HepG2 (cell line): ENCODE results near the gene SLC43A1. TPM values are rescaled to one million over a fixed set of nuclear protein-coding genes. Genes with fewer than 3 reads are reported as not detected.

Experiments used
- DNMT3B ChIP-seq: conservative IDR thresholded peaks from 2 replicates; pipeline ENCODE4 v1.6.1; 2016; ENCODE audit warnings: missing biosample characterization, control low read depth
- EEA1 ChIP-seq: sonication (generic); formaldehyde crosslinking; IDR thresholded peaks from 2 replicates; pipeline ENCODE4 v1.5.1; 2020; ENCODE audit warnings: mild to moderate bottlenecking, missing genetic modification reagents, borderline replicate concordance
- GATAD1 ChIP-seq: IDR thresholded peaks from 2 replicates; pipeline ENCODE4 v1.6.1; 2016; ENCODE audit warnings: missing genetic modification reagents, missing compliant biosample characterization
- GATAD2A ChIP-seq: IDR thresholded peaks from 2 replicates; pipeline ENCODE4 v1.6.1; 2016
- HNRNPH1 ChIP-seq: fragments of 200-400 bp; formaldehyde crosslinking; optimal IDR thresholded peaks from 2 replicates; pipeline ENCODE3; 2017; ENCODE audit warnings: mild to moderate bottlenecking, low read depth, low read length
- HNRNPL ChIP-seq: fragments of 200-400 bp; formaldehyde crosslinking; IDR thresholded peaks from 2 replicates; pipeline ENCODE4 v1.6.1; 2017; ENCODE audit warnings: mild to moderate bottlenecking, low read depth, low read length
- LCORL ChIP-seq, 2 experiments: fragments of 450-650 bp in 1 of 2; sonication (generic) in 1 of 2; formaldehyde crosslinking in 1 of 2; IDR thresholded peaks; 2 replicates each; pipeline versions ENCODE4 v1.5.0 to v1.6.1; 2017 to 2020; ENCODE audit warnings: antibody characterized with exemption in 1 of 2, missing genetic modification reagents in 1 of 2
- PAWR ChIP-seq: sonication (generic); formaldehyde crosslinking; IDR thresholded peaks from 2 replicates; pipeline ENCODE4 v1.4.0; 2020; ENCODE audit warnings: missing genetic modification reagents, mild to moderate bottlenecking, borderline replicate concordance
- RAD21 ChIP-seq: fragments of 450-650 bp; formaldehyde crosslinking; IDR thresholded peaks from 2 replicates; pipeline ENCODE4 v1.5.0; 2020; ENCODE audit warnings: mild to moderate bottlenecking
- SIX1 ChIP-seq: sonication (generic); formaldehyde crosslinking; IDR thresholded peaks from 2 replicates; pipeline ENCODE4 v1.4.0; 2020; ENCODE audit warnings: missing genetic modification reagents, borderline replicate concordance
- SMAD9 ChIP-seq: sonication (generic); formaldehyde crosslinking; IDR thresholded peaks from 2 replicates; pipeline ENCODE4 v1.5.1; 2020; ENCODE audit warnings: mild to moderate bottlenecking, missing genetic modification reagents
- YEATS4 ChIP-seq: sonication (generic); formaldehyde crosslinking; IDR thresholded peaks from 2 replicates; pipeline ENCODE4 v1.4.0; 2020; ENCODE audit warnings: missing genetic modification reagents, borderline replicate concordance
- ZBTB7B ChIP-seq: sonication (generic); formaldehyde crosslinking; IDR thresholded peaks from 2 replicates; pipeline ENCODE4 v1.4.0; 2020; ENCODE audit warnings: missing genetic modification reagents
- ZFX ChIP-seq: sonication (generic); formaldehyde crosslinking; IDR thresholded peaks from 2 replicates; pipeline ENCODE4 v1.4.0; 2020; ENCODE audit warnings: mild to moderate bottlenecking, low read depth, missing genetic modification reagents, moderate library complexity
- ZNF317 ChIP-seq: sonication (generic); formaldehyde crosslinking; IDR thresholded peaks from 2 replicates; pipeline ENCODE4 v1.5.0; 2020; ENCODE audit warnings: mild to moderate bottlenecking, missing genetic modification reagents
- ZNF407 ChIP-seq: sonication (generic); formaldehyde crosslinking; IDR thresholded peaks from one replicate; pipeline ENCODE4 v1.5.1; 2020; ENCODE audit warnings: mild to moderate bottlenecking, missing genetic modification reagents; ENCODE audit errors: not compliant biosample characterization
- ZNF652 ChIP-seq: IDR thresholded peaks from 2 replicates; pipeline ENCODE4 v1.6.1; 2016; ENCODE audit warnings: low read depth, borderline replicate concordance
- polyA plus RNA-seq, 8 experiments: library from polyadenylated mRNA; depleted of rRNA in 3 of 8; stranded (reverse) in 7 of 8; unstranded in 1 of 8; fragments of >200 nt; fragmentation: Illumina TruSeq in 4 of 8; extraction: Trizol in 4 of 8; gene quantifications; 2 replicates each; pipeline versions ENCODE4 v1.2.1 to v1.2.3, GENCODE V29; 2011 to 2016; ENCODE audit warnings: low read depth in 4 of 8, missing spikeins in 1 of 8, mixed read lengths in 1 of 8; ENCODE audit not compliant: insufficient read depth in 1 of 8
- total RNA-seq, 5 experiments: library from RNA; depleted of rRNA; stranded (reverse); fragments of >200 nt; fragmentation: Illumina TruSeq; extraction: Trizol; gene quantifications; 2 replicates each; pipeline ENCODE4 v1.2.3, GENCODE V29; 2016; ENCODE audit warnings: low read depth in 1 of 5
- TF ChIP-seq, protein P1 (sequence below): sonication (generic); formaldehyde crosslinking; IDR thresholded peaks from 2 replicates; pipeline ENCODE4 v1.5.0; 2020; ENCODE audit warnings: mild to moderate bottlenecking, low read depth, missing genetic modification reagents, borderline replicate concordance
- TF ChIP-seq, protein P2 (sequence below), 2 experiments: sonication (generic) in 1 of 2; formaldehyde crosslinking in 1 of 2; IDR thresholded peaks; 2 replicates each; pipeline versions ENCODE4 v1.4.0 to v1.6.1; 2018 to 2020; ENCODE audit warnings: missing genetic modification reagents in 2 of 2, borderline replicate concordance in 1 of 2, low read depth in 1 of 2, mild to moderate bottlenecking in 1 of 2, missing biosample characterization in 1 of 2

Gene SLC43A1
- total and polyA plus RNA-seq, 2 of the 13 experiments (the other 11 are each of a cell fraction or from before 2014, with no cell fraction given) = 72.3 to 87.6 TPM

DNA sequence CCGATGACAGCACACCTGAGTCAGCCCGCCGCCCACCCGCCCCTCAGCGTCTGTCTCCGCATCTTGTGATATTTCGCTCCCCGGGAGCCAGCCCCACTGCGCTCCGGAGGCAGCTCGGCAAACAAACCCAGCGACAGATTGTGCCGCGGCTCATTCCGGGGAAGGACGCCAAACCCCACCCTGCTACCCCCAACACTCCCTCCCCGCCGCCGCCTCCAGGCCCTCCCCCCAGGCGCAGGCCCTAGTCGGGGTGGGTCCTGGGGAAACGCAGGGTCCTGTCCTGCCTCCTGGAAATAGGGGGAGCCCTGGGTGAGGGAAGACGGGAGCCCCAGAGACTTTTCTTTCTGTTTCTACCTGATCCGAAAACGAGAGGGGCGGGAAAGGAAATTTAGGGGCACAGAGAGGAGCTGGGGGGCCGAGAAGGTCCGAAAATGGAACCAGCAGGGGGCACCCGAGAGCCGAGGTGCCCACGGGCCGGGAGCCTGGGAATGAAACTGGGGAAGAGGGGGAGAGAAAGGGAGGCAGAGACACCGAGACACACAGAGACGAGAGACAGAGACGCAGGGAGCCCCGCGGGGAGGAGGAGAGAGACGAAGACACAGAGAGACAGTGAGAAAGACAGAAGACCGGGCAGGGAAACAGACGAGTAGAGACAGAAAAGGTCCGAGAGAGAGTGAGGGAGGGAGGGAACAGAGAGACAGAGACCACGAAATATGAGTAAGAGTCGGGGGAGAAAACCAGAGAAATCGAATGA is 56.9 kb downstream of the SLC43A1 start (continued):
- TF ChIP-seq ZNF652 (CRISPR knock-in tag) (0 out of 2 replicates have a peak, but pooled peaks have one; percentile 1), SMAD9 (no peak), ZBTB7B (CRISPR knock-in tag) (0 out of 2 replicates have a peak, but pooled peaks have one; percentile 15), GATAD2A (CRISPR knock-in tag) (no peak), ZNF317 (CRISPR knock-in tag) (0 out of 2 replicates have a peak, but pooled peaks have one; percentile 27), ZNF407 (CRISPR knock-in tag) (no peak), DNMT3B (CRISPR knock-in tag) (no peak), EEA1 (CRISPR knock-in tag) (no peak), RAD21 (CRISPR knock-in tag) (0 out of 2 replicates have a peak, but pooled peaks have one; percentile 31), LCORL (IDR thresholded peaks at IDR 0.05) (no peak), LCORL (CRISPR knock-in tag; IDR thresholded peaks at IDR 0.05) (peak; percentile 44; the same call in 1 of the 2 replicates), YEATS4 (CRISPR knock-in tag) (no peak), HNRNPH1 (no peak), HNRNPL (peak; percentile 67; the same call in 1 of the 2 replicates), SIX1 (CRISPR knock-in tag) (no peak), GATAD1 (peak; percentile 19; the same call in 1 of the 2 replicates), PAWR (CRISPR knock-in tag) (no peak), ZFX (CRISPR knock-in tag) (peak; percentile 49)
- TF ChIP-seq, protein P1, sequence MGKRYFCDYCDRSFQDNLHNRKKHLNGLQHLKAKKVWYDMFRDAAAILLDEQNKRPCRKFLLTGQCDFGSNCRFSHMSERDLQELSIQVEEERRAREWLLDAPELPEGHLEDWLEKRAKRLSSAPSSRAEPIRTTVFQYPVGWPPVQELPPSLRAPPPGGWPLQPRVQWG (CRISPR knock-in tag) = no peak
- TF ChIP-seq, protein P2, sequence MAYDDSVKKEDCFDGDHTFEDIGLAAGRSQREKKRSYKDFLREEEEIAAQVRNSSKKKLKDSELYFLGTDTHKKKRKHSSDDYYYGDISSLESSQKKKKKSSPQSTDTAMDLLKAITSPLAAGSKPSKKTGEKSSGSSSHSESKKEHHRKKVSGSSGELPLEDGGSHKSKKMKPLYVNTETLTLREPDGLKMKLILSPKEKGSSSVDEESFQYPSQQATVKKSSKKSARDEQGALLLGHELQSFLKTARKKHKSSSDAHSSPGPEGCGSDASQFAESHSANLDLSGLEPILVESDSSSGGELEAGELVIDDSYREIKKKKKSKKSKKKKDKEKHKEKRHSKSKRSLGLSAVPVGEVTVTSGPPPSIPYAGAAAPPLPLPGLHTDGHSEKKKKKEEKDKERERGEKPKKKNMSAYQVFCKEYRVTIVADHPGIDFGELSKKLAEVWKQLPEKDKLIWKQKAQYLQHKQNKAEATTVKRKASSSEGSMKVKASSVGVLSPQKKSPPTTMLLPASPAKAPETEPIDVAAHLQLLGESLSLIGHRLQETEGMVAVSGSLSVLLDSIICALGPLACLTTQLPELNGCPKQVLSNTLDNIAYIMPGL (CRISPR knock-in tag; IDR thresholded peaks at IDR 0.05; ENCODE audit: borderline replicate concordance in 1 of 2, low read depth in 1 of 2) = peak; percentile 66 to 72
